GM21390 (cell line): ENCODE results near the gene MRPS7.
"Not testable (repeated sequence)": the region's sequence is repeated elsewhere in the genome, so short reads cannot be mapped to it uniquely, and the experiment has no call there.

Source experiments
- ATAC-seq: cut with Tn5 transposase; IDR thresholded peaks from one replicate; pipeline ENCODE4 v1.9.1; 2021; ENCODE audit not compliant: unreplicated experiment

The MRPS7 gene

GRCh38 chr17:75270966-75271232 is 9.2 kb downstream of the MRPS7 start, which contains the start of gene MIF4GD:
TSS of gene MIF4GD (minus strand) at chr17:75271231. CDS start at chr17:75270195, 1,036 bp downstream.
- no peak for ATAC-seq

GRCh38 chr17:75271233-75271954 is 9.7 kb downstream of the MRPS7 start:
- peak; percentile 66 for ATAC-seq

GRCh38 chr17:75271955-75272847 is 10.5 kb downstream of the MRPS7 start:
- ATAC-seq, result no peak

- ATAC-seq, result no peak
Measured at GRCh38 chr17:75272848-75273184, 11.1 kb downstream of the MRPS7 start.

- ATAC-seq, result no peak
Measured at GRCh38 chr17:75273977-75274708, 12.5 kb downstream of the MRPS7 start.

- ATAC-seq, result no peak
Measured at GRCh38 chr17:75277664-75278071, 16.0 kb downstream of the MRPS7 start.

- ATAC-seq, result not testable (repeated sequence)
Measured at GRCh38 chr17:75280189-75280588, 18.5 kb downstream of the MRPS7 start.

GRCh38 chr17:75285123-75285522 is 23.4 kb downstream of the MRPS7 start:
- no peak for ATAC-seq

GRCh38 chr17:75287221-75287620 is 25.5 kb downstream of the MRPS7 start:
- ATAC-seq, result no peak

GRCh38 chr17:75288359-75288758 is 26.7 kb downstream of the MRPS7 start:
- ATAC-seq, result no peak

- peak; percentile 3 for ATAC-seq
Measured at GRCh38 chr17:75288770-75289114, 27.1 kb downstream of the MRPS7 start.

GRCh38 chr17:75289115-75289831 is 27.6 kb downstream of the MRPS7 start, which contains the start of gene SLC25A19:
TSS of gene SLC25A19 (minus strand) at chr17:75289433. CDS start at chr17:75286764, 2,669 bp downstream.
- ATAC-seq, result peak; percentile 91

GRCh38 chr17:75289832-75290337 is 28.2 kb downstream of the MRPS7 start:
- ATAC-seq, result peak; percentile 24

GRCh38 chr17:75292810-75293448 is 31.2 kb downstream of the MRPS7 start:
- ATAC-seq, result not testable (repeated sequence)

- ATAC-seq, result peak; percentile 49
Measured at GRCh38 chr17:75295201-75296158, 33.8 kb downstream of the MRPS7 start.

GRCh38 chr17:75300280-75300679 is 38.6 kb downstream of the MRPS7 start:
- ATAC-seq, result no peak

- no peak for ATAC-seq
Measured at GRCh38 chr17:75301049-75301448, 39.4 kb downstream of the MRPS7 start.

- ATAC-seq, result no peak
Measured at GRCh38 chr17:75301502-75302206, 40.0 kb downstream of the MRPS7 start.
